Activated CD8-positive, alpha-beta memory T cell treated with anti-CD3 and anti-CD28 coated beads, Interleukin-2, amount 50 U/mL, for 1 hour (primary cell): ENCODE results near the gene TMUB1.

ENCODE experiments used
- DNase-seq: peaks from one replicate; pipeline ENCODE4 v3.0.0-alpha.2; 2020; ENCODE audit errors: extremely low read depth

Gene TMUB1

DNA sequence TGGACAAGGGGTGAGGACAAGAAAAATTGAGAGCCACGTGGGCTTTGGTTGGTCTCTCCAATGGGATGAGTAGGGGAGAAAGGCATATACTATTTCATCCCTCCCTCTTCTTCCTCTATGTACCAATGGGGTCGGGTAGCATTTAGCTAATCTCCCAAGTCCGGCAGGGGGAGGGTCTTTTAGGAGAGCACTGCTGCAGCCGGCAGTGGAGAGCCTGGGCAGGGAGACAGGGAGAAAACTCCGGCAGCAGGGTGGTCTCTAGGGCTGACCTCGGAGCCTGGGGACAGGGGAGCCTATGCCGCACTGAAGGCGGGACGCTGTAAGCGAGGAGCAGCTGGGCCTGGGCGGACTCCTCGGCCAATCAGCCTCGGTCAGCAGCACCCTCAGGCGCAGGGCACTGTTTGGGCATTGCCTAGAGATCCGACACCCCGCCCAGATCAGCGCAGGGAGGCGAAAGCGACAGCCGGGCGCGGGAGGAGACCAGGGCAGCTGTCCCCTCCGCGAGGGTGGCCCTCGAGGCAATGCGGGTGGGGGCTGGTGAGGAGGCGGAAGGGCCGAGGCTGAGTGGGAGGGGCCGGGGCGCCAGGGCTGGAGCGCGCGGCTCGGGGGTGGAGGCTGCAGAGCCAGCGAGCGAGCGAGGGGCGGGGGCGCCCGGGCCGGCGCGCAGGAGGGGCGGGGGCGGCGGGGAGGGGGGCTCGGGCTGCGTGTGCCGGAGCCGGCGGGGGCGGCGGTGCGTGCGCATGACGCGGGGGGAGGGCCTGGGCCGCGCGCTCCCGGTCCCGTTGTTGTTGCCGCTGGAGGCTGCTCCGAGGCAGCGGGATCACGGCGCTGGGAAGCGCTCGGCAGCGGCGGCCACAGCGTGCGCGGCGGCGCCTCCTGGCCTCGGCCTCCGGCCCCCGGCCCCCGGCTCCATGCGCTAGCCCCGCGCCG, 2.7 kb upstream of the TMUB1 start, which contains the start of gene AGAP3:
Gene AGAP3, plus strand, starts transcription at position 785 of the 930 bp plus-strand sequence. CDS start 267 bp downstream, outside the sequence.
- no peak for DNase-seq

DNA sequence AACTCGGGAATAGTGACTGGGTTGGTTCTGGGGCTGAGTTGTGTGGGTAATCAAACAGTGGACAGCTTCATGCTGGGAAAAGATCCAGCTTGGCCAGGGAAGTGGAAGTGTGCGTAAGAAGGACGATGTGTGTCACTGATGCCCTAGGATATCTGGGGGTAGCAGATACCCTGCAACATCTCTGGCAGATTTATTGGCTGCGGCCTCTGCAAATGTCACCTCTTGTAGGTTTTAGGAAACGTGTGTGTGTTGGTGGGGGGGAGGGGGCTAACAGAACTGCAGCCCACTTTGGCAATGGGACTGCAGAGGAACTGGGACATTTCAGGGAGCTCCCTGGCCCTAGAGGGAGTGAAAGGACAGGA, 2.0 kb upstream of the TMUB1 start:
- no peak for DNase-seq

DNA sequence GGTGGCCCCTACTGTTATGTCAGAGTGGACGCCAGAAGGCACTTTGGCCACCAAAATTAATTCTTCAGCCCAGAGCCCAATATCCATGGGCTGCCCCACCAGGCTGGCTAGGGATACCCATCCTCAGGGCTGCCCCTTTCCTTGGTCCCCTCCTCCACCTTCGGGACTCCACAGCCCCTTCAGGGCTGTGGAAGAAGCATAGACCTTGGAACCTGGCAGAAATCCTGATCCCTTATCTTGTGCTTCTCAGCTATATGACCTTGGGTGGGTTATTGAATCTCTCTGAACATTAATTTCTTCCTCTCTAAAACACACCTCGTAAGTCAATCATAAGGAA, 499 bp upstream of the TMUB1 start:
- DNase-seq, result no peak

DNA sequence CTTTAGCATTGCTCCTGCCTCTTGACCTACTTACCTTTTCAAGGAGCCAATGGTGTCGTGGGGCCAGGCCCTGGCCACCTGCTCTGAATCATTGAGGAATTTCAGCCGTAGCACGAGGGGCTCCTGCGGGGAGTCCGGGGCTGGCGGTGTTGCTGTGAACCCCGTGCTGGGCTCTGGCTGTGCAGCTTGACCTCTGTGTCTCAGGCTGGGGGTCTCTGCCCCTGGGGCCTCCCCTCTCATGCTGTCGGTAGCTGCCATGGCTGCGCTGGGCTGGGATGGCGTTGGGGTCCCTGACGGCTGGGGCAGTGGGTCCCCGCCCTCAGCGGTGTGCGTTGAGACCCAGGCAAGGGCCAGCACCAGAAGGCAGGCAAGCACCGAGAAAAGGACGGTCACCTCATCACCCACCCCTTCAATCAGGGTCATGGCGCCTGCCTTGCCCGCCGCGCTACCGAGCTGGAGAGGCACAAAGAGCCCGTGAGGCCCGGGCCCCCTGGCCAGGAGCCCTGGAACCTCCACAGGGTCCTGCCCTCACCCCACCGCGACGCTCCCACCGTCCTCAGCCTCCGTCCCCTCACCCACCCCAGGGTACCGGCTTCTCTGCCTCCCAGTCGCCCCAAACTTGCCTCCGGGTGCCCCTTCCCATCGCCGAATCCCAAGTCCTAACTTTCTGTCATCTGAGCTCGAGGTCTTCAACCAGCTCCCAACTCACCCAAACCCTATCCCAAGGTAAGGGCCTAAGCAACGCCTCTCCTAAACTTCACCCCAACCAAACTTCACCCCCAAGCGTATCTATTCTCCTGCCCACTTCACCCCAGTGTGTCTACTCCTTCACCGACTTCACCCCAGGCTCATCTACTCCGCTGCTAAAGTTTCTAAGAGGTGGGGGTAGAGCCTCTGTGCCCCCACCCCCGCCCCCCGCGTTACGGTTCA, 887 bp downstream of the TMUB1 start:
- no peak for DNase-seq

DNA sequence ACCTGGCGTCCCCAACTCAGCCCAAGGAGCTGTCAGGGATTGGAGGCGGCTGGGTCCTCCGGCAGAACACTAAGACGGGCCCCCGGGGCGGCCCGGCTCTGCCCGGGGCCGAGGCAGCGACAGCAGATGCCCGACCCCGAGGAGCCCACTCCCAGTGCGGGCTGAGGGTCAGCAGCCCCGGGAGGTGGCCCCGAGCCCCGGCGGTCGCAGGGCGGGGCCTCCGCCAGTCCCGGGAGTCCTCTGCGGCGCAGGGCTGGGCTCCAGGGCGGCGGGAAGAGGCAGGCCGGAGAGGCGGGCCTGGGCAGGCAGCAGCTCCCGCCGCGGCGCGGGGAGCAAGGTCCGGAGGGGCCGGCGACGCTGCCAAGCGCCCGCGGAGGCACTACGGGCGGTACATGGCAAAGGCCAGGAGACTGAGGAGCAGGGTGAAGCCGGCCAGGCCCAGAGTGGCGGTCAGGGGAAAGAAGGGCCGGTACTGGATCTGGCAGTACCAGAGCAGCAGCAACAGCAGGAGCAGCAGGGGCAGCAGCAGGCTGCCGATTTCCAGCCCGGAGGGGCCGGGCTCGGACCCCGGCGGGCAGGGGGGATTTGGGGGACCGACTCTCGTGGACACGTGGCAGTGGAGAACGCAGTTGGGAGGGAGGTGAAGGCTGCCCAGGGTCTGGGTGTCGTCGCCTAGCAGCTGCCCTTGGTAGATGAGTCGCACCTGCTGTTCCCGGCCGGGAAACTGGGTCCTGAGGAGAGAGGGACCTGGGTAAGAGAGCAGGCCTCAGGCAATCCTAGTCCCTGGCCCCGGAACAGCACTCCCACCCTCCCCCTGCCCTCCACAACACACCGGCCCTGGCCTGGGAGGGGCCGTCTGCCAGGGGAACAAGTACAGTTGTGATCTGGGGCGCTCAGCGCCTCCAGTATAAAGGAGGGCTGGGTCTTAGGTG, 1.9 kb downstream of the TMUB1 start:
- DNase-seq, result no peak

DNA sequence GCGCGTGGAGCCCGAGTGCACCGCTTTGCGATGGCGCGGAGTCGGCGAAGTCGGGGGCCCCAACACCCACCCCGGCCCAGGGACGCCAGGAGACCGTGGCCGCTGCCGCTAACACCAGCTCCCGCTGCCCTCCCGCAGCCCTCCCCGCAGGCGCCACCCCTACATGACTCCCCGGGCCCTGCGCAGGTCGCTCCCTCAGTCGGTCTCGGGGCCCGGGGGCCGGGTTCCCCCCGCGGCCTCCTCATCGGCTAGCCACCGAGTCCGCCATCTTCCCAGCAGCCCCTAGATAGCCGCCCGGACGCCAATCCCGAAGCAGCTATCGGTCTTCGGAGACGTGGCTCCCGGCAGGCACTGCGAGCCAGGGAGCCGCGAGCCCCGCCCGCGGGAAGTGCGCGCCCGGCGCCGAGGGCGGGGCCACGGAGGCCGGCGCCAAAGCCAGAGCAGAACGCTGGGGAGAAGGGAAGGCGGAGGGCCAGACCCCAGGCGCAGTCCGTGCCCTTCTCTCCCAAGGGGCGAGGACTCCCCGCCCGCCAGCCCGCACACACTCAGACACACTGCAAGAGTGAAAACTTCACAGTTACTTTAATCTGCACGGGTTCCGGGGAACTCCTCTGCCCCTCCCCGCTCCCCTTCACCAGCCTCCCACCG, 2.6 kb downstream of the TMUB1 start, which contains the start of gene FASTK:
Gene FASTK, minus strand, starts transcription at position 288 of the 648 bp plus-strand sequence. Its CDS starts 43 bp downstream, at position 245.
- peak; percentile 68 for DNase-seq

DNA sequence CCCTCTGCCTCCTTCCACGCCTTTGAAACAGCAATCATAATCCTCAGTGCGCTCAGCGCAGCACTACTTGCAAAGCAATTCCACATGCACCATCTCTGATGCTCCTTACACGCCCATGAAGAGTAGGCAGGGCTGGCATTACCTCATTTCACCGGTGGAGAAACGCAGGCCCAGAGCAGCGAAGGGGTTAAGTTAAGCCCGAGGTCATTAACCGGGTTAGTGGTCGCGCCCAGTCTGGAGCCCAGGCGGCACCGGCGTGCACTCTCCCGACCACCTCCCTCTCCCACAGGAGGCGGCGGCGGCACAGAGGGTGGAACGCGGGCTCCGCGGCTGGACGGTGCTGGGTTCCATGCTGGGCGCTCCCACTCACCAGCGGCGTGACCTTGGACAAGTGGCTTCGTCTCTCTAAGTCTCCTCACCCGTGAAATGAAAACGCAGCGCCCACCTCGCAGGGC, 3.2 kb downstream of the TMUB1 start:
- DNase-seq, result no peak

DNA sequence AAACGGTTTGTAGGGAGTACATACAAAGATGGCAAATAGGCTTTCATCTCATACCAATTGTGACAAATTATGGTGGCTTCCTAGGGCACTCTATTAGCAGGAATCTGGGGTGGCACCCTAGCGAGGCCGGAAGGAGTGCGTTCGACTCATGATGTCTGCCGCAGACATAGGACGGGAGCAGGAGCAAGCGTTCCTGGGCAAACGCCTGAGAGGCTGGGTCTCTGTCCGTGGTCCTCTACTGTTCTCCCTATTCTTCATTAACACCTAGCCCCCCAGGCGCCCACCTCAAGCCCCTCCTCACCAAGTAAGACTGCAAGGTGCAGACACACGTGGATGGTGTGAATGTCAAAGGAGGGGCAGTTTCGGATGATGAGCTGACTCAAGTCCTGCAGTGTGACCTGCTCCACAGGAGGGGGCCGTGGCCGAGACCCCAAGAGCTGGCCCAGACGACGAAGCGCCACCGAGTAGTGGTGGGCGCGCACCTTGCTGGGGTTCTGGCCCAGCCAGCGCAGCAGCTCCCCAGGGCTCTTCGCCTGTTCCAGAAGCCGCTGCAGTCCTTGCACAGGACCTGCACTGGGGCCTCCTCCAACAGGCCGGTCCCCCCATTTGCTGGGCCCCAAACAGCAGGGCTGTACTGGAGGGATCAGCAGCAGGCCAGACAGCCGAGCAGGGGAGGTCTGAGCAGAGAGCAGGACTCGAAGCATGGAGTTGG, 3.9 kb downstream of the TMUB1 start:
- no peak for DNase-seq

DNA sequence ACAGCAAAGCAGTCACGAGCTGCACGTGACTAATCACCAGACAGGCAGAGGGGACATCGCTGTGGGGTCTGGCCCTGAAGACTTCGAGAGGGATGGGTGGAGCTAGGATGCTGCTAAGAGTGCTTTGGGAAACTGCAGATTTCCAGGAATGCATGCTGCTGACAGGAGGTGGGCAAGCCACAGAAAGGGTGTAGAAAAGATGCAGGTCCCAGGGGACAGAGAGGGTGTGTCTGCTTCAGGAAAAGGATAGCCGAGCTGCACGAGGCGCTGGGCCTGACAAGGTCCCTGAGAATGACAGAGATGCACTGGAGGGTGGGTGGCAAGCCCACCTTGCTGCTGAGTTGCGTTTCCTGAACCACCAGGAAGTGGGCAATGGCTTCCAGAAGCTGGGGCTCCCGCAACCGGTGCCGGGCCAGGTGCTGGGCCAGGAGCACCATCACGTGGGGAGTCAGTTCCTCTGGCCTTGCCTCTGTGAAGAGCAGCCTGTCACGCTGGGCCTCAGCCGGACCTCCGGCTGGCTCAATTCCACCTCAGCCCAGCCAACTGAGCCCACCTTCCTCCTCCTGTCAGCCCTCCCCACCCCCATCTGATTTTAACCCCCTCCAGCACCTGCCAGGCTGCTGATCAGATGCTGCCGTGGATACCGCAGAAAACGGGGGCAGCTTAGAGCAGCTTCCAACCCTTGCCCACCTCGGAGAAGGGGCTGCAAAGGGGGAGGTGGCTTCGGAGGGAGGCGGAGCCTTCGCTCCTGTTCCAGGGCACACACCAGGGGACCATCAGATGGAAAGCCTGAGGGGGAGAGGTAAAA, 4.9 kb downstream of the TMUB1 start:
- no peak for DNase-seq

DNA sequence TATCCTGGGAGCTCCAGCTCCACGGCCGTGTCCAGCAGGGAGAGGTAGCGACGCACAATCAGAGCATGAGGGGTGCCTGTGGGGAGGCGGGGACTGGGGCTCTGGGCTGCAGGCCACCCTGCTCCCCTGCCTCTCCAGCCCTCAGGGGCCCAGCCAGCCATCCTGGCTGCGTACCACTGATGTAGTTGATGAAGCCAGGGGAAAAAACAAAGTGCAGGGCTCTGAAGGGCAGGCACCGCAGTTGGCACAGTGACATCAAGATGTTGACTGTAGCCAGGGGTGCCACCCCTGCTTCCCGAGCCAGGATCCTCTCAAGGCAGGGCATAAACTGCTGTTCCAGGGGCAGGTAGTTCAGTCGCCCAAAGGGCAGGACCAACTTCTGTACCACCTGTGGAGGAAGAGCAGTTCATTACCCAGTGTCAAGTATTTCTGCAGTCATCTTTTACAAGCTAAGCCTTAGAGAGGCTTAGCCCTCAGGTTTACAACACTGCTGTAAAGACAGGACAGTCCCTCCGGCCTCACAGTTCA, 5.5 kb downstream of the TMUB1 start:
- no peak for DNase-seq

DNA sequence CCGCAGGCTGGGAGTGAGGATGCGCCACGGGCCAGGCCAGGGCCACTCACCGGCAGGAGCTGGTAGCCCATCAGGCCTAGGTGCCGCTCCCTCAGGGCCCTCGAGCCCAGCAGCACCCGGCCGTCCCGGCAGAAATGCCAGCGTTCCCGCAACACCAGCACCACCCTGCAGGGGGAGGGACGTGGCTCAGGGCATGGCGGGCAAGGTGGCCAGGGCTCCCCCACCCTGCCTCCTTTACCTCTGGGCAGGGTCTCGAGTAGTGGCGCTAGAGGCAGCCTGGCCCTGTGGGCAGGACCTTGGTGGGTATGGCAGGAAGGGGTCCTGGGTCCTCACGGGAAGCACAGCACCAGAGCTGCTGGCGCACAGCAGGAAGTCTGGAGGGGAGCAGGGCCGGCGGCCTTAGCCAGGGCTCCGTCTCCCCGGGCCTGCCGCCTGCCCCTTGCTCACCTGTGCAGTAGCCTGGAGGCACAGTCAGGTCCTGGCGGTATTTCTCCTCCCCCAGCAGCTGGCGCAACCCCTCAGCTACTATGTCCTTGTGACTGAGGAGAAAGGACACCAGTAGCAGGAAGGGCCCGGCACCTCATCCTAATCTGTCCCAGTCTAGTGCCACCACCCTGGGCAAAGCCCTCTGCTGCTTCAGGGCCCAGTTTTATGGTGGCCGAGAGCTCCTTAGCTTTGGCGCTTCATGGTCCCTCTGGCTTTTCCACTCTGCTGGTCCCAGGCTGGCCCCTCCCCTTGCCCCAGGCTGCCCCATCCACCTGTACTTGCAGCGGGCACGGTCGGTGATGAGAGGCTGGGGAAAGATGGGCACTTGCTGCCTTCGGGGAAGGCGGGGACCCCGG, 6.2 kb downstream of the TMUB1 start:
- no peak for DNase-seq

DNA sequence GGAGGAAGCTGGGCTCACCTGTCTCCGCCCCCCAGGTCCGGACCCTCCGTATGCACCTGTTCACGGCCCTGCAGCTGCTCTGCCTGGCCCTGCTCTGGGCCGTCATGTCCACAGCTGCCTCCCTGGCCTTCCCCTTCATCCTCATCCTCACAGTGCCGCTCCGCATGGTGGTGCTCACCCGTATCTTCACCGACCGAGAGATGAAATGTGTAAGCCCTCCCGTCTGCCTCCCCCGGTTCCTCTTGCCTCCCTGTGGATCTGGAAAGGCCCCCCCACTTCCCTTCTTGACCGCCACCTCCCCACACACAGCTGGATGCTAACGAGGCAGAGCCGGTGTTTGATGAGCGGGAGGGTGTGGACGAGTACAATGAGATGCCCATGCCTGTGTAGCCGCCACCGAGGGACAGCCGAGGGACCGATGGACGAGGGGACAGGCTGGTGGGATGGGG, 7.3 kb downstream of the TMUB1 start:
- DNase-seq, result no peak

DNA sequence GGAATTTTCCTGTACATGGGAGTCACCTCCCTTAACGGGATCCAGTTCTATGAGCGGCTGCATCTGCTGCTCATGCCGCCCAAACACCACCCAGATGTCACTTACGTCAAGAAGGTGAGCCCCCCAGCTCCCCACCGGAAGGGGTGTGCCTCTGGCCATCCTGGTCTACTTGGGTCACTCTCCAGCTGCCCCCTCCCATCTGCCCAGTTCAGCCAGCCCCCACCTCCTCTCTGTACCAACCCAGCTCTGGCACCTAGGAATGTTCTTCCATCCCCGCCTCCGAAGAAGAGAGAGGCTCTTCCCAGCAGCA, 7.7 kb downstream of the TMUB1 start:
- DNase-seq, result no peak

DNA sequence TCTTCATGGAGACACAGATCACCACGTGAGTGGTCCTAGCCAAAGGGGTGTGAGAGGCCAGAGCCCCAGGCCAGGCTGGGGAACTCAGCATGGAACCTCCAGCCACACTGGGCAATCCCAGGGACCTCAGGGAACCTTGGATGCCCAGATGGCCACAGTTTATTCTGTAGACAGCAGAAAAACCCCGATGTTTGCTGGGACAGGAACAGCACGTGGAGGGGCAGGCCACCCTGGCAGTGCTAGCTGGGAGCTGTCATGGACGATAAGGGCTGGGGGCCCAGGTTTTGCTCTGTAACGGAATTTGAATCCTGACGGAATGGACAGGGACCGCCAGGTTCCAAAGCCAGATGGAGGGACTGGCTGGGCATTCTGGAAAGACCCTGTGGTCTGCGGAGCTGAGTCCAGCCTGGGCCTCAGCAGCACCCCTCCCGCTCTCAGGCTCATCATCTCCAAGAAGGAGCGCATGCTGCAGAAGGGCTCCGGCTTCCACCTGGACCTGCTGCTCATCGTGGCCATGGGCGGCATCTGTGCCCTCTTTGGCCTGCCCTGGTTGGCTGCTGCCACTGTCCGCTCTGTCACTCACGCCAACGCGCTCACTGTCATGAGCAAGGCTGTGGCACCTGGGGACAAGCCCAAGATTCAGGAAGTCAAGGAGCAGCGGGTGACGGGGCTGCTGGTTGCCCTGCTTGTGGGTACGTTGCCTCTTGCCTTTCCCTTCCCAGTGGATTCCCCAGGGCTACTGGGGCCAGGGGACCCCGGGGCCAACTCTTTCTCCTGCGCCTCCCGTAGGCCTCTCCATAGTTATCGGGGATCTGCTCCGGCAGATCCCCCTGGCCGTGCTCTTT, 8.3 kb downstream of the TMUB1 start:
- DNase-seq, result no peak

DNA sequence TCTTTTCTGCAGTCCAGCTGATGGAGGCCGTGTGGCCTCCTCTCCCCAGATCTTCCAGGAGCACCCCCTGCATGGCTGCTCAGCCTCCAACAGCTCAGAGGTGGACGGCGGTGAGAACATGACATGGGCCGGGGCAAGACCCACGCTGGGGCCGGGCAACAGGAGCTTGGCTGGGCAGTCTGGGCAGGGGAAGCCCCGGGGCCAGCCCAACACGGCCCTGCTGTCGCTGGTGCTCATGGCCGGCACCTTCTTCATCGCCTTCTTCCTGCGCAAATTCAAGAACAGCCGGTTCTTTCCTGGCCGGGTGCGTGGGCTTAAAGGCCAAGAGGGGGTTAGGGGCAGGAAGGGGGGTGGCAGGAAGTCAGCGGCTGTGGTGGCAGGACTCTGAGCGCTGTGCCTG, 9.3 kb downstream of the TMUB1 start:
- DNase-seq, result no peak

DNA sequence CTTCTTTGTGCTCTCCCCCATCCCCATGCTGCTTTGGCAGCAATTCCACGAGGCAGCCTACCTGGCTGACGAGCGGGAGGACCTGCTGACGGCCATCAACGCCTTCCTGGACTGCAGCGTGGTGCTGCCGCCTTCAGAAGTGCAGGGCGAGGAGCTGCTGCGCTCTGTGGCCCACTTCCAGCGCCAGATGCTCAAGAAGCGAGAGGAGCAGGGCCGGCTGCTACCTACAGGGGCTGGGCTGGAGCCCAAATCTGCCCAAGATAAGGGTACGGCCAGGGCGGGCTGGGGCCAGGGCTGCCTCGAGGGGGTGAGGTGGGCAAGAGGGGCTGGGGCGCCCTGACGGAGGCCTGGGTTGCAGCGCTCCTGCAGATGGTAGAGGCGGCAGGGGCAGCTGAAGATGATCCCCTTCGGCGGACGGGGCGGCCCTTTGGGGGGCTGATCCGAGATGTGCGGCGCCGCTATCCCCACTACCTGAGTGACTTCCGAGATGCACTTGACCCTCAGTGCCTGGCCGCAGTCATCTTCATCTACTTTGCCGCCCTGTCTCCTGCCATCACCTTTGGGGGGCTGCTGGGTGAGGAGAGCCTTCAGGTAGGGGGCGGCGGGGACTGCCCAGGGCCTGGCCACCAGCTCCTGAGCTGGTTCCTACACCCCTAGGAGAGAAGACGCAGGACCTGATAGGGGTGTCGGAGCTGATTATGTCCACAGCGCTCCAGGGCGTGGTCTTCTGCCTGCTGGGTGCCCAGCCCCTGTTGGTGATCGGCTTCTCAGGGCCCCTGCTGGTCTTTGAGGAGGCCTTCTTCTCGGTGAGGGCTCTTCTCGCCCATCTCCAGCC, 12.0 kb downstream of the TMUB1 start:
- DNase-seq, result no peak
